ENCODE data around the gene LGALS7. TPM values are rescaled to one million over a fixed set of nuclear protein-coding genes. Genes with fewer than 3 reads are reported as not detected.
"Not testable (repeated sequence)": the region's sequence is repeated elsewhere in the genome, so short reads cannot be mapped to it uniquely, and the experiment has no call there.

LGALS7 gene
- total RNA-seq, 2 donors from 2014 or later, result not detected

- Histone ChIP-seq H3K4me1 (peaks cover 5% of the 10 kb centered on the region), H3K27ac (peak overlapping the region in 3 of 4 donors; percentile 54 to 66 (median 57)), H3K36me3 (replicated peaks in 1 of 2; ENCODE audit: insufficient read depth in 1 of 2, low read depth in 2 of 2) (no peaks in the 10 kb centered on the region), H3K27me3 (no peaks in the 10 kb centered on the region), H3K4me3 (no peak overlapping the region), H3K9me3 (no peaks in the 10 kb centered on the region)
- ATAC-seq (peak; percentile 74), DNase-seq (peak; percentile 55 to 86 (median 68))
- 36 to 50% methylated on average over 10 of the region's 10 CpGs for WGBS, 2 donors
- intact Hi-C loops (cut with DNase I), result no loop called here
- TF ChIP-seq, protein P1, sequence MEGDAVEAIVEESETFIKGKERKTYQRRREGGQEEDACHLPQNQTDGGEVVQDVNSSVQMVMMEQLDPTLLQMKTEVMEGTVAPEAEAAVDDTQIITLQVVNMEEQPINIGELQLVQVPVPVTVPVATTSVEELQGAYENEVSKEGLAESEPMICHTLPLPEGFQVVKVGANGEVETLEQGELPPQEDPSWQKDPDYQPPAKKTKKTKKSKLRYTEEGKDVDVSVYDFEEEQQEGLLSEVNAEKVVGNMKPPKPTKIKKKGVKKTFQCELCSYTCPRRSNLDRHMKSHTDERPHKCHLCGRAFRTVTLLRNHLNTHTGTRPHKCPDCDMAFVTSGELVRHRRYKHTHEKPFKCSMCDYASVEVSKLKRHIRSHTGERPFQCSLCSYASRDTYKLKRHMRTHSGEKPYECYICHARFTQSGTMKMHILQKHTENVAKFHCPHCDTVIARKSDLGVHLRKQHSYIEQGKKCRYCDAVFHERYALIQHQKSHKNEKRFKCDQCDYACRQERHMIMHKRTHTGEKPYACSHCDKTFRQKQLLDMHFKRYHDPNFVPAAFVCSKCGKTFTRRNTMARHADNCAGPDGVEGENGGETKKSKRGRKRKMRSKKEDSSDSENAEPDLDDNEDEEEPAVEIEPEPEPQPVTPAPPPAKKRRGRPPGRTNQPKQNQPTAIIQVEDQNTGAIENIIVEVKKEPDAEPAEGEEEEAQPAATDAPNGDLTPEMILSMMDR (IDR thresholded peaks at IDR 0.05), result no peak
- TF ChIP-seq POLR2A (IDR thresholded peaks at IDR 0.05), result no peak
Measured at GRCh38 chr19:38759590-38760003, 13.7 kb downstream of the LGALS7 start.

- H3K4me1 ChIP-seq; H3K27me3 ChIP-seq; intact Hi-C loops (cut with DNase I); DNase-seq; H3K27ac ChIP-seq; H3K9me3 ChIP-seq; H3K4me3 ChIP-seq; H3K36me3 ChIP-seq (replicated peaks in 1 of 2; ENCODE audit: insufficient read depth in 1 of 2, low read depth in 2 of 2); ATAC-seq: not testable (repeated sequence)
- WGBS, 2 donors, result 0% methylated on average over 1 of the region's 2 CpGs; no CpG with 5 or more reads in 1 of the 2 donors
Measured at GRCh38 chr19:38754196-38754595, 19.1 kb downstream of the LGALS7 start.

DNA sequence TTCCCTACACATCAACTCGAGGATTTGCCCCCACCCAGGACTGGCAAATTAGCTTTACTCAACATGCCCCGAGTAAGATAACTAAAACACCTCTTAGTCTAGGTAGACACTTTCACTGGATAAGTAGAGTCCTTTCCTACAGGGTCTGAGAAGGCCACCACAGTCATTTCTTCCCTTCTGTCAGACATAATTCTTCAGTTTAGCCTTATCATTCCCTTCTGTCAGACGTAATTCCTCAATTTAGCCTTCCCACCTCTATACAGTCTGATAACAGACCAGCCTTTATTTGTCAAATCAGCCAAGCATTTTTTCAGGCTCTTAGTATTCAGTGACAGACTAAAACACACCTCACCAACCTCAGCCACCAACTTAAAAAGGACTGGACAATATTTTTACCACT lies 19.5 kb downstream of the LGALS7 start:
- intact Hi-C loops (cut with DNase I); H3K36me3 ChIP-seq (replicated peaks in 1 of 2; ENCODE audit: insufficient read depth in 1 of 2, low read depth in 2 of 2); H3K9me3 ChIP-seq; ATAC-seq; H3K4me1 ChIP-seq; H3K4me3 ChIP-seq; DNase-seq; H3K27me3 ChIP-seq; H3K27ac ChIP-seq: not testable (repeated sequence)
- 56% methylated on average over 3 of the region's 3 CpGs for WGBS, 2 donors

DNA sequence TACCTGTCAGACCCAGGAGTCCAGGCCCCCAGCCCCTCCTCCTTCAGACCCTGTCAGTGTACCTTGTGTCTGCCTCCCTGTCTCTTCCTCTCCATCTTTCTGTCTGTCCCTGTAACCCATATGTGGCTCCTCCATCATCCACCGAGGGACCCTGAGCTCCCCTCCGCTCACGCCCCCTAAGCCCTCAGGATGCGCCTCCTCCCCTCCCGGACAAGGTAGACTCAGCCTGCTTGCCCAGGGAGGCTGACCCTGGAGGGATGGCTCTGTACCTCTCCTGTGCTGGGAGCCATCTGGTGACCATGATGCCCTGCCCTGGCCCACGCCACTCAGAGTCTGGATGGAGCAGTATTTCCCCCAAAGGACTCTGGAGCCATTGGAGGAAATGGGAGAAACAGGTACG lies 28.0 kb downstream of the LGALS7 start:
- no peak overlapping the region for H3K27ac ChIP-seq
- WGBS, 2 donors, result 87 to 91% methylated on average over 7 of the region's 7 CpGs
- H3K9me3 ChIP-seq, result no peaks in the 10 kb centered on the region
- DNase-seq (no peak), ATAC-seq (no peak)
- H3K4me3 ChIP-seq, result no peak overlapping the region
- no peaks in the 10 kb centered on the region for H3K27me3 ChIP-seq
- H3K4me1 ChIP-seq, result no peaks in the 10 kb centered on the region
- intact Hi-C loops (cut with DNase I), result no loop called here
- no peak for TF ChIP-seq POLR2A (IDR thresholded peaks at IDR 0.05)
- TF ChIP-seq, protein P1 (IDR thresholded peaks at IDR 0.05), result no peak
- no peaks in the 10 kb centered on the region for H3K36me3 ChIP-seq (replicated peaks in 1 of 2; ENCODE audit: insufficient read depth in 1 of 2, low read depth in 2 of 2)

GRCh38 chr19:38744874-38745273 lies 28.4 kb downstream of the LGALS7 start:
- no peak for DNase-seq
- H3K36me3 ChIP-seq (replicated peaks in 1 of 2; ENCODE audit: insufficient read depth in 1 of 2, low read depth in 2 of 2), result no peaks in the 10 kb centered on the region
- TF ChIP-seq, protein P1 (IDR thresholded peaks at IDR 0.05), result no peak
- TF ChIP-seq POLR2A (IDR thresholded peaks at IDR 0.05), result no peak
- no peak overlapping the region for H3K27ac ChIP-seq
- H3K9me3 ChIP-seq, result no peaks in the 10 kb centered on the region
- H3K4me1 ChIP-seq, result no peaks in the 10 kb centered on the region
- no peak overlapping the region for H3K4me3 ChIP-seq
- intact Hi-C loops (cut with DNase I), result no loop called here
- no peaks in the 10 kb centered on the region for H3K27me3 ChIP-seq
- ATAC-seq, result no peak
- 80 to 84% methylated on average over 6 of the region's 6 CpGs for WGBS, 2 donors

DNA sequence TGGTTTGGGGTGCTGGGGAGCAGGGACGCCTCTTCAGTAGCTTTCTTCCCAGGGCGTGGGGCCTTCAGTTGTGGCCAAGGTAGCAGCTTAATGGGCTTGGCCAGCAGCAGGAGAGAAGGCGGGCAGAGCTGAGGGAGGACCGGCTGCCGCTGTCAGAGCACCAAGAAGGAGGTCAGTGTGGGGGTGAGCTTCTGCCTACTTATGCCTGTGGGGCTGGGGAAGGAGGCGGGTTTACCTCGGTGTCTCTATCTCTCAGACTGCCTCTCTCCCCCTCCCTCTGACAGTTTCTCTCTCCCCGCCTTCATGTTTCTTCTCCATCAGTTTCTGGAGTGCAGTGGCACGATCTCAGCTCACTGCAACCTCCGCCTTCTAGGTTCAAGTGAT lies 29.0 kb downstream of the LGALS7 start, which contains the start of gene CAPN12:
TSS of gene CAPN12 (minus strand) at position 177 of the 384 bp plus-strand sequence. CDS start 309 bp downstream, outside the sequence.
- TF ChIP-seq, protein P1 (IDR thresholded peaks at IDR 0.05), result no peak
- no peak for TF ChIP-seq POLR2A (IDR thresholded peaks at IDR 0.05)
- Histone ChIP-seq H3K36me3 (replicated peaks in 1 of 2; ENCODE audit: insufficient read depth in 1 of 2, low read depth in 2 of 2) (no peaks in the 10 kb centered on the region), H3K4me3 (no peak within 1 kb of the TSS), H3K27ac (no peak within 1 kb of the TSS), H3K9me3 (no peaks in the 10 kb centered on the region), H3K27me3 (no peaks in the 10 kb centered on the region), H3K4me1 (no peaks in the 10 kb centered on the region)
- 83 to 96% methylated on average over 7 to 10 of the region's 10 CpGs for WGBS, 2 donors
- DNase-seq (no peak), ATAC-seq (no peak)
- intact Hi-C loops (cut with DNase I), result no loop called here
